Fibroblast of peridontal ligament (primary cell): ENCODE results near the gene ADIRF.
A peak's percentile ranks its signal among the peaks of the same experiment; 100 is the strongest.
"Not testable (repeated sequence)": the region's sequence is repeated elsewhere in the genome, so short reads cannot be mapped to it uniquely, and the experiment has no call there.

ENCODE experiments used
- DNase-seq: peaks from one replicate; pipeline ENCODE4 v3.0.0-alpha.2; 2010; ENCODE audit errors: extremely low read depth

ADIRF gene

DNA sequence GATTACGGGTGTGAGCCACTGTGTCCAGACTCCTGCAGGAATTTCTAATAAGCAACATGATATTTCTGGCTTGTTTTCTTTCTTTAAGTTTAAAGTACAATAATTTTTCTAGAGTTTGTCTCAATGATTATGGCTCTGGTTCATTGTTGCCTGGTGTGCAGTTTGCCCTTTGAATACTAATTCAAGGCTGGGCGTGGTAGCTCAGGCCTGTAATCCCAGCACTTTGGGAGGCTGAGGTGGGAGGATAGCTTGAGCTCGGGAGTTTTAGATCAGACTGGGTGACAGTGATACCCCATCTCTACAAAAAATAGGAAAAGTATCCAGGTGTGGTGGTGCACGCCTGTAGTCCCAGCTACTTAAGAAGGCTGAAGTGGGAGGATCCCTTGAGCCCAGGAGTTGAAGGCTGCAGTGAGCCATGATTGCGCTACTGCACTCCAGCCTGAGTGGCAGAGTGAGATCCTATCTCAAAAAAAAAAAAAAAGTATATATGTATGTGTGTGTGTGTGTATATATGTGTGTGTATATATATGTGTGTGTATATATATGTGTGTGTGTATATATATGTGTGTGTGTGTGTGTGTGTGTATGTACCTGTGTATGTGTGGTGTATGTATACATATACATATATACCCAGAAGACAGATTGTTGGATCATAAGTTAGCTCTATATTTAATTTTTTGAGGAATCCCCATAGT is 8.2 kb downstream of the ADIRF start:
- no peak for DNase-seq

GRCh38 chr10:86978457-86978856 is 10.2 kb downstream of the ADIRF start:
- not testable (repeated sequence) for DNase-seq

- DNase-seq = peak; percentile 29
These were observed 11.1 kb downstream of the ADIRF start for GRCh38 chr10:86979296-86979818.

- DNase-seq = peak; percentile 73
These were observed 11.7 kb downstream of the ADIRF start for GRCh38 chr10:86979977-86980448.

DNA sequence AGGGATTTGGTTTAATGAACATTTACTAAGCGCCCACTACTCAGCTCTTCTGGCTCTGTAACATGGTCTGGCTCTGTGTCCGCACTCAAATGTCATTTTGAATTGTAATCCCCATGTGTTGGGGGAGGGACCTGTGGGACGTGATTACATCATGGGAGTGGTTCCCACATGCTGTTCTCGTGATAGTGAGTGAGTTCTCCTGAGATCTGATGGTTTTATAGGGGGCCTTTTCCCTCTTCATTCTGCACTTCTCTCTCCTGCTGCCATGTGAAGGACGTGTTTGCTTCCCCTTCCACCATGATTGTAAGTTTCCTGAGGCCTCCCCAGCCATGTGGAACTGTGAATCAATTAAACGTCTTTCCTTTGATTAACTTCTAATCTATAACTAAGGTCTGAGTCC is 12.7 kb downstream of the ADIRF start:
- not testable (repeated sequence) for DNase-seq

DNA sequence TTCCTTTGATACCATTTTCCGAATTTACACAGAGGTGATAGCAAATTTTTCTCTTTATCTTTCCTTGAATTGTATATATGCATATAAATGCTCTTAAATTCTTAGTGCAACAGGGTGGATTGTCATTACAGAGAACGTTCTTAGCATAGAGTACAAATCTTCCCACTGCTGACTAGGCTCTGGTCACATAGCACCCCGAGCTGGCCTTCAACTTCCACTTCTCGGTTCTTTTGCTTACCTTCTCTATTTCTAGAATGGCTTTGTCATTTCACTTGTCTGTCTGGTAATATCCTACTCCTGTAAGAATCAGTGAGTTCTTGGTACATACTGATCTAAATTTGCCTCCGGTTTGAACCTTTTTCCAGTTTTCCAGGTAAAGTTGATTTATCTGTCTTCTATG is 13.4 kb downstream of the ADIRF start:
- no peak for DNase-seq

GRCh38 chr10:86984498-86984897 is 16.2 kb downstream of the ADIRF start:
- not testable (repeated sequence) for DNase-seq

- no peak for DNase-seq
These were observed 20.2 kb downstream of the ADIRF start for GRCh38 chr10:86988520-86988919.

GRCh38 chr10:86991362-86991761 is 23.1 kb downstream of the ADIRF start:
- DNase-seq = not testable (repeated sequence)

- peak; percentile 43 for DNase-seq
These were observed 24.2 kb downstream of the ADIRF start for GRCh38 chr10:86992456-86992855.

GRCh38 chr10:86992929-86993328 is 24.6 kb downstream of the ADIRF start:
- no peak for DNase-seq

DNA sequence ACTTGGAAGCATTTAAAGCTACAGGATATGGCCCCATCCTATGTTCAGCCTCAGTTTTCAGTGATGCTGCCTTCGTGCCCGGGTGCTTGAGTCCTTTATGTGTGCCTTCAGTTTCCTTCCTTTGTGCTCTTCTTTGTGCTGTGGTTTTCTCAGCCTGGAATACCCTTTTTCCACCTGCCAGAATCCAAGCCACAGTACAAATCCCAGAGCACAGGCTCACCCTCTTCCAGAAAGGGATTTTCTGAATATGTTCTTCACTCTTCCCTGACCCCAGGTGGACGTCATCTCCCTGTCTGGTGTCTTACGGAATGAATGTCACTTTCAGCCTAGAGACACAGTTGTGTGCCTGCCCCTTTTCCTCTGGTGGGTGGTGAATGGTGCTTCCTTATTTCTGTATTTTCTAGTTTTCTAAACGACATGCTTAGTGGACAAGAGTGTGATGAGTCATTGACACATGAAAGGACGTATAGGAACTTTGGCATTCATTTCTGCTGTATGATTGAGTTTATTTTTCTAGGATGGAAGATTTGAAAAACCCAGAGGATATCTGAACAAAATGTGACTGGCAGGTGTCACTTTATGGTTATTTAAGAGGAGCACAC is 31.6 kb downstream of the ADIRF start:
- not testable (repeated sequence) for DNase-seq

GRCh38 chr10:87000491-87000890 is 32.2 kb downstream of the ADIRF start:
- peak; percentile 40 for DNase-seq

- DNase-seq = peak; percentile 60
These were observed 38.8 kb downstream of the ADIRF start for GRCh38 chr10:87007124-87007523.

DNA sequence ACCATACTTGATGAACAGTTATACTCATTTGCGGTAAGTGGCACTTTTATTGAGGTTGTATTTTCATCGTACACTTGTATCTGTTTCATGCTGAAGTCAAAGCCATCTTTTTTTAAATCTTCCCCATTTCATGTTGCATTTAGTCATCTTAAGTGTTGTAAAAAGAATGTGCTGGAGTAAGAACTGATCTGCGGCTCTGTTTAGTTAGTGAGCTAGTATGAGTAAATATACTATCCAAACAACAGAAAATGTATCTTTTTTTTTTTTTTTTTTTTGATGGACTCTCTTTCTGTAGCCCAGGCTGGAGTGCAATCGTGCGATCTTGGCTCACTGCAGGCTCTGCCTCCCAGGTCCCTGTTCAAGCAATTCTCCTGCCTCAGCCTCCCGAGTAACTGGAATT is 39.4 kb downstream of the ADIRF start:
- not testable (repeated sequence) for DNase-seq

DNA sequence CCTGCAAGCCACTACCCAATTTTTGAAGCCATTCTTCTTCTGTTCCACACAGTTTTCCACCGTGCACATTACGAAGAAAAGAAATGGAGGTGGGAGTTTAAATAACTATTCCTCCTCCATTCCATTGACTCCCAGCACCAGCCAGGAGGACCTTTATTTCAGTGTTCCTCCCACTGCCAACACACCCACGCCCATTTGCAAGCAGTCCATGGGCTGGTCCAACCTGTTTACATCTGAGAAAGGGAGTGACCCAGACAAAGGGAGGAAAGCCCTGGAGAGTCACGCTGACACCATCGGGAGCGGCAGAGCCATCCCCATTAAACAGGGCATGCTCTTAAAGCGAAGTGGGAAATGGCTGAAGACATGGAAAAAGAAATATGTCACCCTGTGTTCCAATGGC is 40.0 kb downstream of the ADIRF start:
- not testable (repeated sequence) for DNase-seq

- DNase-seq = not testable (repeated sequence)
These were observed 40.9 kb downstream of the ADIRF start for GRCh38 chr10:87009134-87009696.

DNA sequence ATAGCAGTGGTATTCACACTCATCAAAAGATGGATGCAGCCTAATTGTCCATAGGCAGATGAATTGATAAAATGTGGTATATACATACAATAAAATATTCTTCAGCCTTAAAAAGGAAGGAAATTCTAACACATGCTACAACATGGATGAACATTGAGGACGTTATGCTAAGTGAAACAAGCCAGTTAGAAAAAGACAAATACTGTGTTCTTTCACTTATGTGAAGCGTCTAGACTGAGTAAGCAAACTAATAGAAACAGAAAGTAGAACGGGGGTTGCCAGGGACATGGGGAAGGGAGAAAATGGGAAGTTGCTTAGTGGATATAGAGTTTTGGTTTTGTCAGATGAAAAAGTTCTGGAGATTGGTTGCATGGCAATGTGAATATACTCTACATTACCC is 45.2 kb downstream of the ADIRF start:
- DNase-seq = not testable (repeated sequence)

- peak; percentile 72 for DNase-seq
These were observed 46.9 kb downstream of the ADIRF start for GRCh38 chr10:87014986-87015716.

DNA sequence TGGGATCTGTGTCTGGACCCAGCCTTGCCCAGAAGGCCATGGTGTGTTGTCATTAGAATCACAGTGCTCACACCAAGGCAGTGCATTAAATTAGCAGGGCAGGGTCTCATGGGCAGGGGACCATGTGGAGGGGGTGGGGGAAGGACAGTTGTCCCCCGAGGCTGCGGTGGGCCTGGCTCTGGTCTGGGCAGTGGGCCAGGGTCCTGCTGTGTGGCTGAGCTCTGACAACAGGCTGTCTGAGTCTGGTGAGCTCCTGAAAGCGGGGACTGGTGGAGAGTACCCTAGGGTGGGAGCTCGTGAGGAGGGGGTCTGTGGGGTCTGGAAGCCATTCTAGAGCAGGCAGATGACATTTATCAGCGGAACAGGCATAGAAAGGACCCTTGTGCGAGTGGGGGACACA is 49.8 kb downstream of the ADIRF start:
- DNase-seq = not testable (repeated sequence)

DNA sequence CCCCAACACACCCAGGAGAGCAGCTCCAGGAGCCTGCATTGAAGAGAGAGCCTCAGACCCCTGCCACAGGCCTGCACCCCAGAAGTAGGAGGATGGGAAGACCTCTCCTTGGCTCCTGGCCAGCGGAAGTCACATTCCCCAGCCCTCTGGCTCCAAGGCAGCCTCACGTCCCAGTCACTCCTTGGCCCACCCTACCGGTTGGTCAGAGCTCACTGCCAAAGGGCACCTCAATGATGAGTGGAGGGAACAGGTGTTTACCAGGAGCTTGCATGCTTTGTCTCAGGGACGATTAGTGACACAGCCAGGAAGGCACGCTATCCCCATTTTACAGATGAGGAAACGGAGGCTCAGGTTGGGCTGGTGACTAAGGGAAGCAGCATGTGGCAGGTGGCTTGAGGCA is 50.8 kb downstream of the ADIRF start:
- DNase-seq = not testable (repeated sequence)

DNA sequence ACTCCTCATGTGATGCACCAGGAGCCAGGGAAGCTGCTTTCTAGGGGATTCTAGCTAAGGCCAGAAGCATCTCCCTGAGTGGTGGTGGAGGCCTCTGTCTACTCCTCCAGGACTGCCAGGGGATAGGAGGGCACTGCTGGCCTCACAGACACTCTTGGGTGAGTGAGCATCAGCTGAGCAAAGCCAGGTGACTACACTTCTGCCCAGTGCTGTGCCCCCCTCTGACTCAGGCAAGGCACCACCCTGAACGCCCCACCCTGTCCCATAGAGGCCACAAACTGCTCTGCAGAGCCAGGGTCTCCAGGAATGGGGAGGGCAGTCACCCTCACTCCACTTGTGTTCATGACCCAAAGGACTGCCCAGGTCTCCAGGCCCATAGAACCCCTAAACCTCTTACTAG is 51.2 kb downstream of the ADIRF start:
- DNase-seq = not testable (repeated sequence)
